H9 (cell line): ENCODE results near the gene VCP. TPM values are rescaled to one million over a fixed set of nuclear protein-coding genes. Genes with fewer than 3 reads are reported as not detected.

Experiments used
- DNase-seq: peaks from one replicate; pipeline ENCODE4 v3.0.0-alpha.2; 2017
- H2AFZ ChIP-seq: one replicate; pipeline ENCODE4 v1.6.1; 2013; ENCODE audit warnings: mild to moderate bottlenecking, low read length, control low read depth, moderate library complexity
- H2AK5ac ChIP-seq: 2 replicates; pipeline ENCODE4 v1.6.1; 2013; ENCODE audit warnings: low read length, control low read depth, mixed read lengths; ENCODE audit not compliant: insufficient read length
- H2BK120ac ChIP-seq: one replicate; pipeline ENCODE4 v1.6.1; 2013; ENCODE audit warnings: low read depth, mild to moderate bottlenecking, low read length, control low read depth, inconsistent platforms; ENCODE audit not compliant: poor library complexity, severe bottlenecking
- H2BK12ac ChIP-seq: 2 replicates; pipeline ENCODE4 v1.6.1; 2013; ENCODE audit warnings: low read length, control low read depth, mixed read lengths, low read depth; ENCODE audit not compliant: insufficient read length
- H2BK15ac ChIP-seq: 2 replicates; pipeline ENCODE4 v1.6.1; 2013; ENCODE audit warnings: low read depth, low read length, control low read depth
- H2BK20ac ChIP-seq: one replicate; pipeline ENCODE4 v1.6.1; 2013; ENCODE audit warnings: low read depth, mild to moderate bottlenecking, low read length, control low read depth, inconsistent platforms; ENCODE audit not compliant: poor library complexity, severe bottlenecking
- H2BK5ac ChIP-seq: 2 replicates; pipeline ENCODE4 v1.6.1; 2013; ENCODE audit warnings: low read length, control low read depth, mixed read lengths; ENCODE audit not compliant: insufficient read length
- H3K14ac ChIP-seq: 2 replicates; pipeline ENCODE4 v1.6.1; 2013; ENCODE audit warnings: low read length, control low read depth; ENCODE audit not compliant: insufficient read depth
- H3K18ac ChIP-seq: 2 replicates; pipeline ENCODE4 v1.6.1; 2013; ENCODE audit warnings: low read depth, mild to moderate bottlenecking, mixed read lengths, low read length, control low read depth; ENCODE audit not compliant: insufficient read length
- H3K23ac ChIP-seq: 2 replicates; pipeline ENCODE4 v1.6.1; 2013; ENCODE audit warnings: low read length, control low read depth, mixed read lengths, low read depth; ENCODE audit not compliant: insufficient read length
- H3K23me2 ChIP-seq: 2 replicates; pipeline ENCODE4 v1.6.1; 2013; ENCODE audit warnings: low read depth, mild to moderate bottlenecking, mixed read lengths, low read length, control low read depth; ENCODE audit not compliant: insufficient read length, poor library complexity, severe bottlenecking
- H3K27ac ChIP-seq: 2 replicates; pipeline ENCODE4 v1.5.1; 2013; ENCODE audit warnings: low read length, control low read depth, mixed read lengths, low read depth; ENCODE audit not compliant: insufficient read length
- H3K27me3 ChIP-seq: 2 replicates; pipeline ENCODE4 v1.6.1; 2013; ENCODE audit warnings: low read length, control low read depth, inconsistent platforms; ENCODE audit not compliant: insufficient read depth
- H3K4ac ChIP-seq: 2 replicates; pipeline ENCODE4 v1.6.1; 2013; ENCODE audit warnings: low read depth, mild to moderate bottlenecking, control low read depth, inconsistent platforms, low read length, moderate library complexity
- H3K4me1 ChIP-seq: 2 replicates; pipeline ENCODE4 v1.6.1; 2013; ENCODE audit warnings: low read length, control low read depth, inconsistent platforms; ENCODE audit not compliant: insufficient read depth
- H3K4me2 ChIP-seq: 2 replicates; pipeline ENCODE4 v1.6.1; 2013; ENCODE audit warnings: low read length, control low read depth, mixed read lengths; ENCODE audit not compliant: insufficient read length, insufficient read depth
- H3K56ac ChIP-seq: 2 replicates; pipeline ENCODE4 v1.6.1; 2013; ENCODE audit warnings: low read depth, mild to moderate bottlenecking, mixed read lengths, low read length, control low read depth; ENCODE audit not compliant: insufficient read length
- H3K79me1 ChIP-seq: 2 replicates; pipeline ENCODE4 v1.6.1; 2013; ENCODE audit warnings: low read depth, mild to moderate bottlenecking, moderate library complexity, low read length, control low read depth, inconsistent platforms; ENCODE audit not compliant: insufficient read depth, poor library complexity, severe bottlenecking
- H3K79me2 ChIP-seq: 2 replicates; pipeline ENCODE4 v1.6.1; 2013; ENCODE audit warnings: low read length, control low read depth, inconsistent platforms; ENCODE audit not compliant: insufficient read depth
- H3K9ac ChIP-seq: 2 replicates; pipeline ENCODE4 v1.6.1; 2013; ENCODE audit warnings: low read length, control low read depth, mixed read lengths; ENCODE audit not compliant: insufficient read length; ENCODE audit errors: extremely low read depth
- H3K9me3 ChIP-seq: one replicate; pipeline ENCODE4 v1.6.1; 2013; ENCODE audit warnings: low read depth, low read length, inconsistent platforms; ENCODE audit not compliant: control insufficient read depth
- H3T11ph ChIP-seq: one replicate; pipeline ENCODE4 v1.6.1; 2013; ENCODE audit warnings: mild to moderate bottlenecking, low read length, control low read depth, inconsistent platforms
- H4K20me1 ChIP-seq: one replicate; pipeline ENCODE4 v1.6.1; 2013; ENCODE audit not compliant: control insufficient read depth, insufficient read length, insufficient read depth
- H4K5ac ChIP-seq: 2 replicates; pipeline ENCODE4 v1.6.1; 2013; ENCODE audit warnings: low read depth, mild to moderate bottlenecking, mixed read lengths, low read length, control low read depth; ENCODE audit not compliant: insufficient read length
- H4K8ac ChIP-seq: replicated peaks from 2 replicates; pipeline ENCODE4 v1.6.1; 2013; ENCODE audit warnings: low read length, control low read depth, mixed read lengths, low read depth; ENCODE audit not compliant: insufficient read length
- H4K91ac ChIP-seq: 2 replicates; pipeline ENCODE4 v1.6.1; 2013; ENCODE audit warnings: low read depth, mild to moderate bottlenecking, moderate library complexity, mixed read lengths, low read length, control low read depth; ENCODE audit not compliant: insufficient read length
- H3K27ac Mint-ChIP-seq, 3 experiments: 2 replicates in 2 of 3; 3 replicates in 1 of 3; pipeline ENCODE4 v1.8.0; 2020 to 2021; ENCODE audit warnings: mixed read lengths in 3 of 3, mild to moderate bottlenecking in 1 of 3, moderate library complexity in 1 of 3
- H3K27me3 Mint-ChIP-seq: 2 replicates; pipeline ENCODE4 v1.8.0; 2021; ENCODE audit warnings: low read depth, mild to moderate bottlenecking, moderate library complexity, mixed read lengths
- H3K36me3 Mint-ChIP-seq, 3 experiments: 2 replicates in 2 of 3; 3 replicates in 1 of 3; pipeline ENCODE4 v1.8.0; 2020 to 2021; ENCODE audit warnings: low read depth in 3 of 3, mixed read lengths in 3 of 3; ENCODE audit not compliant: insufficient read depth in 1 of 3
- H3K4me1 Mint-ChIP-seq, 2 experiments: 2 replicates each; pipeline ENCODE4 v1.8.0; 2020; ENCODE audit warnings: mixed read lengths in 2 of 2
- H3K4me3 Mint-ChIP-seq, 2 experiments: 2 replicates in 1 of 2; 3 replicates in 1 of 2; pipeline ENCODE4 v1.8.0; 2020 to 2021; ENCODE audit warnings: mild to moderate bottlenecking in 2 of 2, mixed read lengths in 2 of 2, moderate library complexity in 1 of 2
- H3K9me3 Mint-ChIP-seq, 2 experiments: 2 replicates in 1 of 2; 3 replicates in 1 of 2; pipeline ENCODE4 v1.8.0; 2020; ENCODE audit warnings: mild to moderate bottlenecking in 2 of 2, mixed read lengths in 2 of 2, moderate library complexity in 1 of 2
- CTCF ChIP-seq: fragments of 200-600 bp; sonication (generic); conservative IDR thresholded peaks from 3 replicates; pipeline ENCODE4 v1.8.0; 2021; ENCODE audit warnings: antibody characterized with exemption, mild to moderate bottlenecking
- WGBS: extraction: QIAGEN DNeasy Blood & Tissue Kit; methylation state at CpG from one replicate; pipeline ENCODE4 v1.1.7; 2013; ENCODE audit warnings: missing lambda C conversion rate, low lambda C conversion rate, mixed read lengths; ENCODE audit not compliant: insufficient read length; ENCODE audit errors: extremely low coverage; 5-methylcytosine and 5-hydroxymethylcytosine counted together
- total RNA-seq: library from RNA; stranded (reverse); gene quantifications from 2 replicates; pipeline ENCODE4 v1.2.1, GENCODE V29; 2021

VCP gene
- total RNA-seq, 1 experiment from 2014 or later, result 407 TPM

GRCh38 chr9:35057271-35057620 lies 15.2 kb downstream of the VCP start:
- Histone ChIP-seq H3K4me2 (no peak overlapping the region), H2BK5ac (no peak overlapping the region), H2AK5ac (no peak overlapping the region), H3K23ac (no peak overlapping the region), H2AFZ (no peak overlapping the region), H4K91ac (no peak overlapping the region), H3K79me1 (no peaks in the 10 kb centered on the region), H3K27me3 (0 out of 2 replicates have a peak, but pooled peaks cover 2% of the 10 kb centered on the region), H4K5ac (no peak overlapping the region), H2BK12ac (no peak overlapping the region), H3K9ac (no peak overlapping the region), H3T11ph (no peak overlapping the region), H2BK20ac (no peak overlapping the region), H2BK15ac (no peak overlapping the region), H3K9me3 (no peaks in the 10 kb centered on the region), H3K4ac (no peak overlapping the region), H3K27ac (no peak overlapping the region), H3K4me1 (no peaks in the 10 kb centered on the region), H4K20me1 (no peaks in the 10 kb centered on the region), H3K79me2 (no peaks in the 10 kb centered on the region), H3K56ac (no peak overlapping the region), H4K8ac (no peak overlapping the region), H2BK120ac (no peak overlapping the region), H3K14ac (no peak overlapping the region), H3K23me2 (no peaks in the 10 kb centered on the region), H3K18ac (no peak overlapping the region)
- Mint-ChIP-seq H3K27me3 (no peaks in the 10 kb centered on the region), H3K4me3 (no peak overlapping the region; a peak in 1 of 5 replicates), H3K27ac (no peak overlapping the region), H3K4me1 (no peaks in the 10 kb centered on the region), H3K36me3 (peaks cover 69 to 97% (median 90%) of the 10 kb centered on the region in 3 experiments), H3K9me3 (no peaks in the 10 kb centered on the region)
- no CpG with 5 or more reads among the region's 8 CpGs for WGBS
- DNase-seq, result no peak
- TF ChIP-seq CTCF, result no peak
